SH-SY5Y (cell line): ENCODE results near the gene RPAIN.

Experiments used
- GATA2 ChIP-seq: IDR thresholded peaks from 2 replicates; pipeline ENCODE4 v1.6.1; 2011; ENCODE audit warnings: mild to moderate bottlenecking, low read depth, low read length
- GATA3 ChIP-seq: IDR thresholded peaks from 2 replicates; pipeline ENCODE4 v1.6.1; 2011; ENCODE audit warnings: low read depth, mild to moderate bottlenecking, low read length, moderate library complexity

DNA sequence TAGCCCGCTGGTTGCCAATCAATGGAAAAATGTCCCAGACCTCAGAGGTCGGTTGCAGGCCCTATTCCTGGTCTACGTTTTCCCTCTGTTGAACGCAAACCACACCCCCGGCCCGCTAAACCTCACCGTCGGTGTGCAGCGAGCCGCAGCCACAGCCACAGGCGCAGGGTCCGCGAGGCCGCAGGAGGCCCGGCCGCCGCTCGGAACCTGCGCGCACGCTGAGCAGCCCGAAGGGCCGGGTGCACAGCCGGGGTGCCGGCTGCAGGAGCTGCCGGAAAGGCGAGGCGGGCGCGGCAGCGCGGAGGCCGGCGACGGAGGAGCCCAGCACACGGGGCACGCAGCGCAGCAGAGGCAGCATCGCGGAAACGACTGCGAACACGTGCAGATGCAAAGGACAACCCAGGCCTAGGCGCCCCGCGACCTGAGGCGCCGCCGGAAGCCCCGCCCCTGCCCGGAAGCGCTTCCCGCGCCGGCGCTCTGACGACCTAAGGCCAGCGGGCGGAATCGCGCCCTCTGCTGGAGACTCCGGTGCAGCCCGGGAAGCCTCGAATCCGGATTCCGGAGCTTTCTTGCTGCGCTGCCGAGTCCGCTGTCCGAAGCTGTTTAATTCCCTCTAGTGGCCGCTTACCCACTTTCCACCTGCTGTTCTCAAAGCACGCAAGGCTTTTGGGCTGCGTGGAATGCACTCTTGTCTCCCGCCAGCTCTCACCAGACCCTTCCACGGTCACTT is 18.9 kb downstream of the RPAIN start, which contains the start of gene C1QBP:
- TF ChIP-seq GATA2 = no peak
- no peak for TF ChIP-seq GATA3
